Epithelial cell of esophagus (primary cell): ENCODE results near the gene TMC8.

Experiments
- DNase-seq: peaks from one replicate; pipeline ENCODE4 v3.0.0; 2010; ENCODE audit warnings: low read depth
- H3K4me3 ChIP-seq: 2 replicates; pipeline ENCODE4 v1.5.1; 2011; ENCODE audit warnings: mild to moderate bottlenecking, low read length, control low read depth
- CTCF ChIP-seq: IDR thresholded peaks from 2 replicates; pipeline ENCODE4 v1.5.1; 2011; ENCODE audit warnings: low read depth, mild to moderate bottlenecking, low read length, control low read depth, inconsistent platforms; ENCODE audit not compliant: insufficient read depth; ENCODE audit errors: missing control alignments

TMC8 gene

GRCh38 chr17:78151514-78152008 lies 21.0 kb downstream of the TMC8 start:
- no peak for TF ChIP-seq CTCF
- H3K4me3 ChIP-seq = no peak overlapping the region
- DNase-seq = peak; percentile 96

- DNase-seq = peak; percentile 88
- no peak for TF ChIP-seq CTCF
- no peak overlapping the region for H3K4me3 ChIP-seq
Observed at GRCh38 chr17:78154903-78155811, 24.6 kb downstream of the TMC8 start.

GRCh38 chr17:78159575-78160158 lies 29.1 kb downstream of the TMC8 start:
- peak; percentile 99 for DNase-seq
- H3K4me3 ChIP-seq = no peak overlapping the region
- TF ChIP-seq CTCF = no peak

- no peak for TF ChIP-seq CTCF
- no peak for DNase-seq
- no peak overlapping the region for H3K4me3 ChIP-seq
Observed at GRCh38 chr17:78163881-78164747, 33.5 kb downstream of the TMC8 start.

GRCh38 chr17:78164748-78165607 lies 34.4 kb downstream of the TMC8 start:
- TF ChIP-seq CTCF = no peak
- DNase-seq = no peak
- H3K4me3 ChIP-seq = no peak overlapping the region

GRCh38 chr17:78166416-78166815 lies 35.8 kb downstream of the TMC8 start:
- DNase-seq = no peak
- TF ChIP-seq CTCF = no peak
- no peak overlapping the region for H3K4me3 ChIP-seq
